Progenitor cell of endocrine pancreas (in vitro differentiated cells): Measurements from ENCODE around the gene TRABD2B. TPM values are rescaled to one million over a fixed set of nuclear protein-coding genes. Genes with fewer than 3 reads are reported as not detected.

Experiments used
- DNase-seq: peaks from one replicate; pipeline ENCODE4 v3.0.0; 2021; ENCODE audit warnings: low spot score; ENCODE audit not compliant: unreplicated experiment
- H3K27ac Mint-ChIP-seq: 2 replicates; pipeline ENCODE4 v1.8.0; 2021; ENCODE audit warnings: mild to moderate bottlenecking, moderate library complexity, mixed read lengths
- H3K27me3 Mint-ChIP-seq: 2 replicates; pipeline ENCODE4 v1.8.0; 2021; ENCODE audit warnings: mixed read lengths
- H3K36me3 Mint-ChIP-seq: 2 replicates; pipeline ENCODE4 v1.8.0; 2022; ENCODE audit warnings: mixed read lengths; ENCODE audit not compliant: insufficient read depth
- H3K4me1 Mint-ChIP-seq: 2 replicates; pipeline ENCODE4 v1.8.0; 2021; ENCODE audit warnings: low read depth, mixed read lengths
- H3K4me3 Mint-ChIP-seq: 2 replicates; pipeline ENCODE4 v1.8.0; 2021; ENCODE audit warnings: low read depth, mild to moderate bottlenecking, moderate library complexity, mixed read lengths
- H3K9me3 Mint-ChIP-seq: 2 replicates; pipeline ENCODE4 v1.8.0; 2021; ENCODE audit warnings: low read depth, mixed read lengths
- total RNA-seq: library from RNA; stranded (reverse); gene quantifications from 2 replicates; pipeline ENCODE4 v1.2.1, GENCODE V29; 2021
- TF ChIP-seq, protein P1 (sequence below): fragments of 200-600 bp; sonication (generic); IDR thresholded peaks from one replicate; pipeline ENCODE4 v1.5.0; 2021; ENCODE audit warnings: antibody characterized with exemption, mild to moderate bottlenecking; ENCODE audit not compliant: unreplicated experiment

TRABD2B gene
- total RNA-seq, 1 donor from 2014 or later, result 14.5 TPM

DNA sequence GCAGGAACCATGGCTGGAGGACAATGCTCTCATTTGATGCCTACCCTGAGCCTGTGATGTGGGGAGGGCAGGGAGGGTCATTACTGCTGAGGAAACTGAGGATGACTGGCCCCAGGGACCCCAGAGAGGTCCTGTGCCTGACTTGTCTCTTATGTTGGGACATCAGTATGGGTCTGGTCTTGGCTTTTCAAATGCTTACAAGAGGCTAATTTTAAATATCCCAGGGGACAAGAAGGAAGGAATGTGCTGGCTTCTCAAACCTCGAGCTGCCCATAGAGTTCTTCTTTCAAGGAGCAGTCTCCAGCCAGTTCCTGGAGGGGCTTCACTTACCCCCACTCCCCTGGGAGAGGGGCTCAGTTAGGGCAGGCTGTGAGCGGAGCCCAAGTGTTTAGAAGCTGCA lies 168.2 kb downstream of the TRABD2B start:
- DNase-seq, result no peak
- Mint-ChIP-seq H3K36me3 (no peaks in the 10 kb centered on the region), H3K9me3 (no peaks in the 10 kb centered on the region), H3K27ac (no peak overlapping the region), H3K4me3 (no peak overlapping the region), H3K27me3 (no peaks in the 10 kb centered on the region), H3K4me1 (peaks cover 21% of the 10 kb centered on the region)
- TF ChIP-seq, protein P1, sequence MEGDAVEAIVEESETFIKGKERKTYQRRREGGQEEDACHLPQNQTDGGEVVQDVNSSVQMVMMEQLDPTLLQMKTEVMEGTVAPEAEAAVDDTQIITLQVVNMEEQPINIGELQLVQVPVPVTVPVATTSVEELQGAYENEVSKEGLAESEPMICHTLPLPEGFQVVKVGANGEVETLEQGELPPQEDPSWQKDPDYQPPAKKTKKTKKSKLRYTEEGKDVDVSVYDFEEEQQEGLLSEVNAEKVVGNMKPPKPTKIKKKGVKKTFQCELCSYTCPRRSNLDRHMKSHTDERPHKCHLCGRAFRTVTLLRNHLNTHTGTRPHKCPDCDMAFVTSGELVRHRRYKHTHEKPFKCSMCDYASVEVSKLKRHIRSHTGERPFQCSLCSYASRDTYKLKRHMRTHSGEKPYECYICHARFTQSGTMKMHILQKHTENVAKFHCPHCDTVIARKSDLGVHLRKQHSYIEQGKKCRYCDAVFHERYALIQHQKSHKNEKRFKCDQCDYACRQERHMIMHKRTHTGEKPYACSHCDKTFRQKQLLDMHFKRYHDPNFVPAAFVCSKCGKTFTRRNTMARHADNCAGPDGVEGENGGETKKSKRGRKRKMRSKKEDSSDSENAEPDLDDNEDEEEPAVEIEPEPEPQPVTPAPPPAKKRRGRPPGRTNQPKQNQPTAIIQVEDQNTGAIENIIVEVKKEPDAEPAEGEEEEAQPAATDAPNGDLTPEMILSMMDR, result no peak

DNA sequence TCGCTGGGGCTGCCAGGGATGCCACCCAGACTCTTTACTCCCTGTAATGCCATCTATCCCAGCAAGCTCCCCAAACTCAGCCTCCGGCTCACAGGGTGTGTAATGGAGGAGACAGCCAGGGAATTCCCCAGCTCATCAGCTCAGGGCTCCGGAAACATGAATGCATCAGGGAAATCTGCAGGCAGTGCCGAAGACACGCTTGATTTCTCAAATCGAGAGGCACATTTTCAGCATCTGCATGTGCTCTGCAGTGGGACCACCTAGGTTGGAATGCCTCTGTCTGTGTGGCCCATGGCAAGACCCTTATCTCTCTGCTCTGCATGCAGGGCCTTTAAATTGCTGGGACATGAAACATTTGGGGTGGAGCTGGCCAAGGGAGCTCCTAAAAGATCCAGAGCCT lies 170.1 kb downstream of the TRABD2B start:
- Mint-ChIP-seq H3K4me3 (no peak overlapping the region), H3K27ac (peak overlapping the region; percentile 59), H3K9me3 (no peaks in the 10 kb centered on the region), H3K27me3 (no peaks in the 10 kb centered on the region), H3K4me1 (peaks cover 21% of the 10 kb centered on the region), H3K36me3 (no peaks in the 10 kb centered on the region)
- TF ChIP-seq, protein P1, result no peak
- DNase-seq, result no peak

DNA sequence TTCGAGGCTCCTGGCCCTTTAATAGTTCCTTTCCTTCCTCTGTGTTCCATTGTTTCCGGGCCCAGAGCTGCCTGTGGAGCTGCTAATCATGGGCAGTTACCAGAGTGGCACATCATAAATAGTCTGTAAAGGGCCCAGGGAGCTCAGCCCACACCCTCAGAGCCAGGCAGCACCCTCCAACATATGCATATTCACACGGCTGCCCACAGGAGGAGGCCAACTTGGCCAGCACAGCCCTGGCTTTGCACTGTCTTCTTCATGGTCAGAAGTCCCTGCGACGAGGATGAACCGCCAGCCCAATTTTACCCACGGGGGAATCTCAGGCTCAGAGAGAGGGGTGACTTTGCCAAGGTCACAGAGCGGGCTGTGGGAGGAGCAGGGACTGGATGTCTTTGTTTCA lies 172.5 kb downstream of the TRABD2B start:
- Mint-ChIP-seq H3K4me3 (no peak overlapping the region), H3K4me1 (peaks cover 18% of the 10 kb centered on the region), H3K36me3 (no peaks in the 10 kb centered on the region), H3K27ac (no peak overlapping the region), H3K9me3 (no peaks in the 10 kb centered on the region), H3K27me3 (no peaks in the 10 kb centered on the region)
- DNase-seq, result no peak
- TF ChIP-seq, protein P1, result no peak

DNA sequence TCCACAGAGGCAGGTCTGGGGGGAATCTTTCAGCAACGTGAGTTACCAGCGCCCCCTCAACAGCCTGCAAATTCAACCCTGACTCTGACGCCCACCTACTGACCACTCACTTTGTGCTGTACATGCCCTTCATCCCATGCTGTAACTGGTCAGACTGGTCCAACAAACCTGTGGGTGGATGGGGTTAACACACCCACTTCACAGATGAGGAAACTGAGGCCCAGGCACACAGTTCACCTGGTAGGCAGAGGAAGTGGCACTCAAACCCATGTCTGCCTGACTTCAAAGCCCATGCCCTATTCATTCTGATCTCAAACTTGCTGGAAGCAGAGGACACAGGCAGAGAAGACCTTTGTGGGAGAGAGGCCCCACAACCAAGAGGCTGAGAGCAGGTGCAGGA lies 172.9 kb downstream of the TRABD2B start:
- DNase-seq, result no peak
- Mint-ChIP-seq H3K27ac (no peak overlapping the region), H3K36me3 (no peaks in the 10 kb centered on the region), H3K4me1 (peaks cover 18% of the 10 kb centered on the region), H3K4me3 (no peak overlapping the region), H3K9me3 (no peaks in the 10 kb centered on the region), H3K27me3 (no peaks in the 10 kb centered on the region)
- TF ChIP-seq, protein P1, result no peak

DNA sequence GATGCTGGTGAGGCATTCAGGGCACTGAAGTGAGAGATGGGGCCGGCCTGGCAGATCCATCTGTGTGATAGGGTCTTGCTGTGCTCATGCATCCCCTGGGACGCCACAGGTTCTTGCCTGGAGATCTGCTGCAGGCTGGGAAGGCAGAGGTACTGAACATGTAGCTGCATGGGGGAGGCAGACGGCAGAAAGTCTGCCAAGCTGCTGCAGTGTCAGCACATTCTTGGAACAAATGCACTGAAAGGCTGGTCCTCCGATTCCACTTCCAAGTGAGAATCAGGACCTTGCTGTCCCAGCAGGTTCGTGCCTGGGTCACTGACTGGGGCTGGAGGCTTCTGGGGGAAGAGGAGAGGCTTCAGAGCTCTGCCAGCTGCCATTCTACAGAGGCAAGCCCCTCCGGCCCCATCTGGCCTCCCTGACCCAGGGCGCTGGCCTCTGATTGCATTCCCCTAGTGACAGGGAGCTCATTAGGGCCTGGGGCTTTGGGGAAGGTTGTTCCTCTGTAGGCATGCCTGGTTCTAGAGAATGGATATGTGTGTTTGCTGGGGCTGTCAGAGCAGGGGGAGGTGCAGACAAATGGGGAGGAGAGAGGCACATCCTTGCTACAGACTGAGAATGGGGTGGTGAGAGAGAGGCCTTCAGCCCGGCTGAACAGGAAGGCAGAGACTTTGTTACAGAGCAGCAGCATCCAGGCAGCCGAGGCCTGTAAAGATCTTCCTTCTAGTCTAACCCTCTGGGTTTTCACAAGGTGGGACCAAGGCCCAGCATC lies 174.0 kb downstream of the TRABD2B start:
- DNase-seq, result no peak
- Mint-ChIP-seq H3K27ac (no peak overlapping the region), H3K9me3 (no peaks in the 10 kb centered on the region), H3K4me1 (peaks cover 16% of the 10 kb centered on the region), H3K27me3 (no peaks in the 10 kb centered on the region), H3K4me3 (no peak overlapping the region), H3K36me3 (no peaks in the 10 kb centered on the region)
- TF ChIP-seq, protein P1, result no peak
